A673 (cell line): Measurements from ENCODE around the gene VCAN.

ENCODE experiments used
- EZH2 ChIP-seq: fragments of 200-600 bp; sonication (generic); IDR thresholded peaks from 2 replicates; pipeline ENCODE4 v1.6.1; 2017; ENCODE audit warnings: borderline replicate concordance, low read depth, mild to moderate bottlenecking, mixed read lengths, antibody characterized with exemption, low read length; ENCODE audit not compliant: poor library complexity, severe bottlenecking
- TF ChIP-seq, protein P1 (sequence below): fragments of 300-800, 200-600 bp; sonication (generic); conservative IDR thresholded peaks from 2 replicates; pipeline ENCODE4 v1.5.1; 2017; ENCODE audit warnings: low read depth, mild to moderate bottlenecking, antibody characterized with exemption, low read length, moderate library complexity, mixed read lengths

DNA sequence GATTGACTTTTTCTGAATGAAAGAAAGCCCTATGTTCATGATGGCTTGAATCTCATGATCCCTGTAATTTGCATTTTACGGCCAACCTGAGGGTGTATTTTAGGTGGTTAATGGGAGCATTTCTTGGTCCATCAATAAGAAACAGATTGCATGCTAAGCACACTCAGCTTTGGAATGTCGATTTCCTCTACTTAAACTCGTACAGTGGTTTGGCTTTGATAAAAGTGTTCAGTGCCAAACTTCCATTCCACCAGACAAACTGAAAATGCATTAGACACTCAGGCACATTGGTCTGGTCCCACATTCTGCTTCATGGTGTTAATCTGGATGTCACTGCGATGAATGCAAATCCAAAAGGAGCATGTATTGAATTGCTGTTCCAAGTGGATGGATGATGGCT is 77.0 kb downstream of the VCAN start:
- TF ChIP-seq EZH2 = no peak
- TF ChIP-seq, protein P1, sequence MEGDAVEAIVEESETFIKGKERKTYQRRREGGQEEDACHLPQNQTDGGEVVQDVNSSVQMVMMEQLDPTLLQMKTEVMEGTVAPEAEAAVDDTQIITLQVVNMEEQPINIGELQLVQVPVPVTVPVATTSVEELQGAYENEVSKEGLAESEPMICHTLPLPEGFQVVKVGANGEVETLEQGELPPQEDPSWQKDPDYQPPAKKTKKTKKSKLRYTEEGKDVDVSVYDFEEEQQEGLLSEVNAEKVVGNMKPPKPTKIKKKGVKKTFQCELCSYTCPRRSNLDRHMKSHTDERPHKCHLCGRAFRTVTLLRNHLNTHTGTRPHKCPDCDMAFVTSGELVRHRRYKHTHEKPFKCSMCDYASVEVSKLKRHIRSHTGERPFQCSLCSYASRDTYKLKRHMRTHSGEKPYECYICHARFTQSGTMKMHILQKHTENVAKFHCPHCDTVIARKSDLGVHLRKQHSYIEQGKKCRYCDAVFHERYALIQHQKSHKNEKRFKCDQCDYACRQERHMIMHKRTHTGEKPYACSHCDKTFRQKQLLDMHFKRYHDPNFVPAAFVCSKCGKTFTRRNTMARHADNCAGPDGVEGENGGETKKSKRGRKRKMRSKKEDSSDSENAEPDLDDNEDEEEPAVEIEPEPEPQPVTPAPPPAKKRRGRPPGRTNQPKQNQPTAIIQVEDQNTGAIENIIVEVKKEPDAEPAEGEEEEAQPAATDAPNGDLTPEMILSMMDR = no peak
